Measurements from ENCODE around the gene CD1D. TPM values are rescaled to one million over a fixed set of nuclear protein-coding genes. Genes with fewer than 3 reads are reported as not detected.
"Not testable (repeated sequence)": the region's sequence is repeated elsewhere in the genome, so short reads cannot be mapped to it uniquely, and the experiment has no call there.

The CD1D gene
- total RNA-seq, 4 donors from 2014 or later: 0.26 to 2.0 (median 1.1) TPM

GRCh38 chr1:158212320-158212719 lies 31.6 kb downstream of the CD1D start:
- Histone ChIP-seq H3K36me3 (no peaks in the 10 kb centered on the region), H3K9me3 (no peaks in the 10 kb centered on the region), H3K4me3 (no peak overlapping the region), H3K4me1 (no peaks in the 10 kb centered on the region), H3K27ac (replicated peaks in 1 of 4) (no peak overlapping the region), H3K27me3 (peaks cover 0 to 24% (median 0%) of the 10 kb centered on the region in 4 donors)
- TF ChIP-seq POLR2AphosphoS5 (IDR thresholded peaks at IDR 0.05) (no peak), CTCF (IDR thresholded peaks at IDR 0.05) (no peak), EP300 (IDR thresholded peaks at IDR 0.05) (no peak), POLR2A (IDR thresholded peaks at IDR 0.05; ENCODE audit: low read depth) (no peak)
- intact Hi-C loops (cut with DNase I): no loop called here
- no peak for DNase-seq (ENCODE audit: extremely low spot score)
- 100% methylated on average over 1 of the region's 10 CpGs for WGBS

DNA sequence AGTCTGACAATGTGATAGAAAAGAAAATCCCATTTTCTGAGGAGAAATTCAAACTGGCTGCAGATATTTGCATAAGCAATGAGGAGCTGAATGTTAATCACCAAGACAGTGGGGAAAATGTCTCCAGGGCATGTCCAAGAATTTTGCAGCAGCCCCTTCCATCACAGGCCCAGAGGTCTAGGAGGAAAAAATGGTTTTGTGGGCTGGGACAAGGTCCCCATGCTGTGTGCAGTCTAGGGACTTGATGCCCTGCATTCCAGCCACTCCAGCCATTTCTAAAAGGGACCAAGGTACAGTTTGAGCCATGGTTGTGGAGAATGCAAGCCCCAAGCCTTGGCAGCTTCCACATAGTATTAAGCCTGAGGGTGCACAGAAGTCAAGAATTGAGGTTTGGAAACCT lies 42.8 kb downstream of the CD1D start:
- H3K4me1 ChIP-seq; H3K4me3 ChIP-seq; intact Hi-C loops (cut with DNase I); DNase-seq (ENCODE audit: extremely low spot score); H3K9me3 ChIP-seq; H3K36me3 ChIP-seq; H3K27me3 ChIP-seq; H3K27ac ChIP-seq (replicated peaks in 1 of 4): not testable (repeated sequence)

DNA sequence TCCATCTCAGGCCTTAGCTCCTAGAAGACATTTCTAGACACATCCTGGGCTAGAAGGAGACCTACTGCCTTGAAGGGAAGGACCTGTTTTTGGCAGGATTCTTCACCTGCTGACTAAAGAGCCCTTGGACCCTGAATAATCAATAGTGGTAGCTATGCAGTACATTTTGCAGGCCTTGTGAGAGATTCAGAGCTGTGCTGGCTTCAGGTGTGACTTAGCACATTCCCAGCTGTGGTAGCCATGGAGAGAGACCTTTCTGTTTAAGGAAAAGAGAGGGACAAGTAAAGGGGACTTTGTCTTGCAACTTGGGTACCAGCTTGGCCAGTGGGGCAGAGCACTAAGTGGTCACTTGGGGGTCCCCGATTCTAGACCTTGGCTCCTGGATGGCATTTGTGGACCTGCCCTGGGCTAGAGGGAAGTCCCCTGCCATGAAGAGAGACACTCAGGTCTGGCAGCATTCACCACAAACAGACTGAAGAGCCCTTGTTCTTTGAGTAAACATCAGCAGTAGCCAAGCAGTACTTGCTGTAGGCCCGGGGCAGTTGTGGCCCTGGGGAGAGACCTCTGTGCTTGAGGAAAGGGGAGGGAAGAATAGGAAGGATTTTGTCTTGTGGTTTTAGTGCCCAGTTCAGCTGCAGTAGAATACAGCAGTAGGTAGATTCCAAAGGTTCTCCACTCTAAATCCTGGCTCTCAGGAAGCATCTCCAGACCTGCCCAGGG lies 47.4 kb downstream of the CD1D start:
- Histone ChIP-seq H3K27ac (replicated peaks in 1 of 4) (no peak overlapping the region), H3K9me3 (peaks cover 0 to 7% (median 0%) of the 10 kb centered on the region in 4 donors), H3K36me3 (no peaks in the 10 kb centered on the region), H3K4me1 (no peaks in the 10 kb centered on the region), H3K4me3 (no peak overlapping the region), H3K27me3 (peaks cover 0 to 7% (median 0%) of the 10 kb centered on the region in 4 donors)
- intact Hi-C loops (cut with DNase I): no loop called here
- WGBS: 50% methylated on average over 1 of the region's 2 CpGs
- no peak for TF ChIP-seq CTCF (IDR thresholded peaks at IDR 0.05)
- TF ChIP-seq POLR2AphosphoS5 (IDR thresholded peaks at IDR 0.05): no peak
- no peak for TF ChIP-seq EP300 (IDR thresholded peaks at IDR 0.05)
- TF ChIP-seq POLR2A (IDR thresholded peaks at IDR 0.05; ENCODE audit: low read depth): no peak
- DNase-seq (ENCODE audit: extremely low spot score): no peak

Other genes starting within 250 kb of the CD1D start
- 10 to 100 TPM; 37.4 to 77.1 (median 54.6) TPM for gene KIRREL1, start 187.2 kb upstream of the CD1D start, total RNA-seq
- gene CD1A, start 73.5 kb downstream of the CD1D start, total RNA-seq: not detected
- gene CD1C, start 109.0 kb downstream of the CD1D start, total RNA-seq: 1 to 10 TPM in 1 of 4 donors, under 1 TPM in 1, not detected in 2; 0.69 to 1.2 TPM
- not detected for gene CD1B, start 150.6 kb downstream of the CD1D start, total RNA-seq
- under 1 TPM in 2 of 4 donors, not detected in 2; 0.23 to 0.99 TPM for gene CD1E, start 173.0 kb downstream of the CD1D start, total RNA-seq
- not detected for gene OR10T2, start 218.6 kb downstream of the CD1D start, total RNA-seq
- gene OR10K2, start 245.3 kb downstream of the CD1D start, total RNA-seq: not detected

Measured in esophagus muscularis mucosa (tissue), 4 donors.